Measurements from ENCODE around the gene HECTD1. TPM values are rescaled to one million over a fixed set of nuclear protein-coding genes. Genes with fewer than 3 reads are reported as not detected.
A peak's percentile ranks its signal among the peaks of the same experiment; 100 is the strongest.
"Not testable (repeated sequence)": the region's sequence is repeated elsewhere in the genome, so short reads cannot be mapped to it uniquely, and the experiment has no call there.

Gene HECTD1
- total RNA-seq, 4 donors from 2014 or later = 356 to 453 (median 420) TPM

DNA sequence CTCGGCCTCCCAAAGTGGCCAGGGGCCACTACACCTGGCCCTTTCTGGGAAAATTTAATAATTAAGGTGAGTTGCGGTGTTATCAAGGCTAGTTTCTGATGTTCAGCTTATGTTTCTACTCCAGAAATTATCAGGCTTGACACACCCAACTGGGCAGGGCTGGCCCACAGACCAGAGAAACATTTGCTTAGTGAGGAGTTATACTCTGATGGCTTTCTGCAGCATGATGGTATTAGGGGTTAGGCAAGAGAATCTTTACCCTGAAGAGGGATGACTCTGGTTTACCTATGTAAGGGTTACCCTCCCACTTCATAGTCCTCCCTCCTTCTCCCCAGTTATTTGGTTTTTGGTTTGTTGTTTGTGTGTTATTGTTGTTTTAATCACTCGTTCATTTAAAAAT is 24.5 kb upstream of the HECTD1 start:
- peak overlapping the region; percentile 80 to 89 (median 84) for H3K27ac ChIP-seq
- H3K36me3 ChIP-seq = no peaks in the 10 kb centered on the region
- intact Hi-C loops (cut with DNase I; ENCODE audit: low total_unique reads) (no loop called here), in situ Hi-C loops (cut with MboI; ENCODE audit: low sequenced_read_pairs in 4 of 4) (no loop called here)
- TF ChIP-seq, protein P1, sequence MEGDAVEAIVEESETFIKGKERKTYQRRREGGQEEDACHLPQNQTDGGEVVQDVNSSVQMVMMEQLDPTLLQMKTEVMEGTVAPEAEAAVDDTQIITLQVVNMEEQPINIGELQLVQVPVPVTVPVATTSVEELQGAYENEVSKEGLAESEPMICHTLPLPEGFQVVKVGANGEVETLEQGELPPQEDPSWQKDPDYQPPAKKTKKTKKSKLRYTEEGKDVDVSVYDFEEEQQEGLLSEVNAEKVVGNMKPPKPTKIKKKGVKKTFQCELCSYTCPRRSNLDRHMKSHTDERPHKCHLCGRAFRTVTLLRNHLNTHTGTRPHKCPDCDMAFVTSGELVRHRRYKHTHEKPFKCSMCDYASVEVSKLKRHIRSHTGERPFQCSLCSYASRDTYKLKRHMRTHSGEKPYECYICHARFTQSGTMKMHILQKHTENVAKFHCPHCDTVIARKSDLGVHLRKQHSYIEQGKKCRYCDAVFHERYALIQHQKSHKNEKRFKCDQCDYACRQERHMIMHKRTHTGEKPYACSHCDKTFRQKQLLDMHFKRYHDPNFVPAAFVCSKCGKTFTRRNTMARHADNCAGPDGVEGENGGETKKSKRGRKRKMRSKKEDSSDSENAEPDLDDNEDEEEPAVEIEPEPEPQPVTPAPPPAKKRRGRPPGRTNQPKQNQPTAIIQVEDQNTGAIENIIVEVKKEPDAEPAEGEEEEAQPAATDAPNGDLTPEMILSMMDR (IDR thresholded peaks at IDR 0.05 in 4 of 5, conservative IDR thresholded peaks at IDR 0.05 in 1 of 5) = no peak
- no peak for TF ChIP-seq POLR2A (IDR thresholded peaks at IDR 0.05)
- H3K4me3 ChIP-seq = no peak overlapping the region
- ATAC-seq = no peak
- DNase-seq = no peak
- H3K9me3 ChIP-seq = no peaks in the 10 kb centered on the region
- H3K27me3 ChIP-seq = no peaks in the 10 kb centered on the region
- peaks cover 9 to 24% of the 10 kb centered on the region in 2 donors for H3K4me1 ChIP-seq

DNA sequence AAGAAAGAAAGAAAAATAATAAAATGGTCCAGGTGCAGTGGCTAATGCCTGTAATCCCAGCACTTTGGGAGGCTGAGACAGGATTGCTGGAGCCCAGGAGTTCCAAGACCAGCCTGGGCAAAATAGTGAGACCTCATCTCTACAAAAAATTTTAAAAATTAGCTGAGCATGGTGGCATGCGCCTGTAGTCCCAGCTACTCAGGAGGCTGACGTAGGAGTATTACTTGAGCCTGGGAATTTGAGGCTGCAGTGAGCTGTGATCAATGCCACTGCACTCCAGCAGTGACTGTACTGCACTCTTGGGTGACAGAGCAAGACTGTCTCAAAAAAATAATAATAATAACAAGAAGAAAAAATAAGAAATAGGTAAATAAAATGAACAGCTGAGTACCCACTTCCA is 23.7 kb upstream of the HECTD1 start:
- H3K4me3 ChIP-seq; DNase-seq; H3K9me3 ChIP-seq; in situ Hi-C loops (cut with MboI; ENCODE audit: low sequenced_read_pairs in 4 of 4); H3K27me3 ChIP-seq; ATAC-seq; intact Hi-C loops (cut with DNase I; ENCODE audit: low total_unique reads); H3K36me3 ChIP-seq: not testable (repeated sequence)
- peak overlapping the region; percentile 80 to 89 (median 84) for H3K27ac ChIP-seq
- H3K4me1 ChIP-seq = peaks cover 9 to 24% of the 10 kb centered on the region in 2 donors

DNA sequence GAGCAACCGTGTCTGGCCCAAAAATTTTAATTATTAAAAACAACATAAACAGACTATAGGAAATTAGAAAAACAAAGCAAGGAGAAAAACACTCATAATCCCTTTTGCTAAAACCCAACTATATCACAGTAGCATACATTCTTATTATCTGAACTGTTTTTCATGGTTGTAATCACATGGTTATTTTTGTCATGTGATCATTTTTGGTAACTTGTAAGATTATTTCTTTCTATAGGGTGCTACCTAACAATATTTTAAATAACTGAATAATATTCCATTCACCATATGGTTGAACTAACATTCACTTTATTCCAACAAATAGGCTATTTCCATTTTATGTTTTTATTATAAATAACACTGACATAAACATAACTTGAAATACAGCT is 23.0 kb upstream of the HECTD1 start:
- intact Hi-C loops (cut with DNase I; ENCODE audit: low total_unique reads) (no loop called here), in situ Hi-C loops (cut with MboI; ENCODE audit: low sequenced_read_pairs in 4 of 4) (no loop called here)
- H3K27ac ChIP-seq = peak overlapping the region; percentile 80 to 89 (median 84)
- H3K9me3 ChIP-seq = no peaks in the 10 kb centered on the region
- DNase-seq = no peak
- TF ChIP-seq, protein P1 (IDR thresholded peaks at IDR 0.05 in 4 of 5, conservative IDR thresholded peaks at IDR 0.05 in 1 of 5) = no peak
- no peak for TF ChIP-seq POLR2A (IDR thresholded peaks at IDR 0.05)
- no peaks in the 10 kb centered on the region for H3K36me3 ChIP-seq
- no peaks in the 10 kb centered on the region for H3K27me3 ChIP-seq
- peaks cover 9 to 24% of the 10 kb centered on the region in 2 donors for H3K4me1 ChIP-seq
- ATAC-seq = no peak
- no peak overlapping the region for H3K4me3 ChIP-seq

DNA sequence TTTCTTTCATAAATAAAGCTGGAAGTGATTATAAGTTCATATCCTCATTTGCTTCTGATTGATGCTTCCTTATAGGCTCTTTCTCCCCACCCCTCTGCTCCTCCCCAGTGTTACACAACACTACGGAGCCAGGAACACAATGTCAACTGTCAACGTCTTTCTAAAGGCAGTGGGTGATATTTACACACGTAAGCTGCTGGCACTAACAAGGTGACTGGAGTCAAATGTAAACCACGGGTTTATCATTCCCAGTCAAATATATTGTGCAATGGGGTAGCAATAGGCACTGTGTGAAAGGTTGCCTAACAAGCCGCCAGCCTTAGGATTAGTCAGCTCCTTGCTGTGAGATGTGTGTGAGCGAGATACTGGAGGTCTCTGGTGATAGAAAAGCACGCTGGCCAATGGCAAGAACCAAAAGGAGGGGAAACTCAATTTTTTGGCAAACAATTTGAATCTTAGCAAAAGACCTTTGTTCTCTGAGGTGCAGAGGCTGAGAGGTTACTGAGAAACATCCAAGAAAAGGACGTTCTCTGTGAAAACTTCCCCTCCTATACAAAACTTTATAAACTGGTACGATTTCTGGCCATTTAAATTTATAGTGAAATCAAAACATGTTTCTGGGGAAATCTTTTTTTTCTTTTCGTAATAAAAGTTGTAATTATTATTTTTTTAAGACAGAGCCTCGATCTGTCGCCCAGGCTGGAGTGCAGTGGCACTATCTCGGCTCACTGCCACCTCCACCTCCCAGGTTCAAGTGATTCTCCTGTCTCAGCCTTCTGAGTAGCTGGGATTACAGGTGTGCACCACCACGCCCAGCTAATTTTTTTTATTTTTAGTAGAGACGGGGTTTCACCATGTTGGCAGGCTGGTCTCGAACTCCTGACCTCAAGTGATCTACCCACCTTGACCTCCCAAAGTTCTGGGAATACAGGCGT is 22.3 kb upstream of the HECTD1 start:
- H3K36me3 ChIP-seq = no peaks in the 10 kb centered on the region

DNA sequence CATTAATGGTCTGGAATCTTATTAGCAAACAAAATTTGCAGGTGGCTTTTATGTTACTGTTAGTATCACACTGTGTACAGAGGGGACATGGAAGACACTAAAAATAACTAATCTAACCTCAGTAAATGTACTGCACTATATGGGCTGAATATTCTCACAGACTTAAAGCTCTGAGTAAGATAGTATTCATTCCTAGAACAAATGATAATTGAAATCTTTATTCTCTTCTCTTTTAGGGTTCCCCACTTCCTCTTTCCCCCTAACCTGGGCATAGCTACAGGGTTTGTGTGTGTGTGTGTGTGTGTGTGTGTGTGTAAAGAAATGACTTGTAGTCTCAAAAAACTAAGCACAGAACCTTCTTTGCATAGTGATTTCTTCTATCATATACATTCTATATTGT is 21.4 kb upstream of the HECTD1 start:
- no peaks in the 10 kb centered on the region for H3K27me3 ChIP-seq
- DNase-seq = no peak
- intact Hi-C loops (cut with DNase I; ENCODE audit: low total_unique reads) = loop anchor here (1.0 to 5.0 kb wide), 4 partner anchors 22 to 108 kb away; partner anchors contain the start of gene HECTD1
- in situ Hi-C loops (cut with MboI; ENCODE audit: low sequenced_read_pairs in 4 of 4) = no loop called here
- peaks cover 9 to 24% of the 10 kb centered on the region in 2 donors for H3K4me1 ChIP-seq
- no peak overlapping the region for H3K4me3 ChIP-seq
- TF ChIP-seq POLR2A (IDR thresholded peaks at IDR 0.05) = no peak
- TF ChIP-seq, protein P1 (IDR thresholded peaks at IDR 0.05 in 4 of 5, conservative IDR thresholded peaks at IDR 0.05 in 1 of 5) = no peak
- no peaks in the 10 kb centered on the region for H3K9me3 ChIP-seq
- peak overlapping the region; percentile 79 to 89 (median 86) for H3K27ac ChIP-seq
- no peaks in the 10 kb centered on the region for H3K36me3 ChIP-seq
- ATAC-seq = no peak

More for the DNA sequence above, 22.3 kb upstream of the HECTD1 start:
- peak; percentile 99 to 100 for ATAC-seq
- in situ Hi-C loops (cut with MboI; ENCODE audit: low sequenced_read_pairs in 4 of 4) = no loop called here
- Histone ChIP-seq H3K9me3 (no peaks in the 10 kb centered on the region), H3K27ac (peak overlapping the region; percentile 83 to 89 (median 86)), H3K4me3 (no peak overlapping the region), H3K27me3 (no peaks in the 10 kb centered on the region), H3K4me1 (peaks cover 9 to 24% of the 10 kb centered on the region in 2 donors)
- peak; percentile 86 to 92 for DNase-seq
- TF ChIP-seq POLR2A (IDR thresholded peaks at IDR 0.05) = peak; percentile 50 to 68
- TF ChIP-seq, protein P1 (IDR thresholded peaks at IDR 0.05 in 4 of 5, conservative IDR thresholded peaks at IDR 0.05 in 1 of 5) = no peak
- intact Hi-C loops (cut with DNase I; ENCODE audit: low total_unique reads) = loop anchor here (1.0 to 5.0 kb wide), 4 partner anchors 23 to 107 kb away; partner anchors contain the start of gene HECTD1
